ENCODE results near the gene LGALS3BP. TPM values are rescaled to one million over a fixed set of nuclear protein-coding genes. Genes with fewer than 3 reads are reported as not detected.

LGALS3BP gene
- total and polyA plus RNA-seq, 2 of the 13 experiments (the other 11 are each of a cell fraction or from before 2014, with no cell fraction given): 137 to 332 TPM

DNA sequence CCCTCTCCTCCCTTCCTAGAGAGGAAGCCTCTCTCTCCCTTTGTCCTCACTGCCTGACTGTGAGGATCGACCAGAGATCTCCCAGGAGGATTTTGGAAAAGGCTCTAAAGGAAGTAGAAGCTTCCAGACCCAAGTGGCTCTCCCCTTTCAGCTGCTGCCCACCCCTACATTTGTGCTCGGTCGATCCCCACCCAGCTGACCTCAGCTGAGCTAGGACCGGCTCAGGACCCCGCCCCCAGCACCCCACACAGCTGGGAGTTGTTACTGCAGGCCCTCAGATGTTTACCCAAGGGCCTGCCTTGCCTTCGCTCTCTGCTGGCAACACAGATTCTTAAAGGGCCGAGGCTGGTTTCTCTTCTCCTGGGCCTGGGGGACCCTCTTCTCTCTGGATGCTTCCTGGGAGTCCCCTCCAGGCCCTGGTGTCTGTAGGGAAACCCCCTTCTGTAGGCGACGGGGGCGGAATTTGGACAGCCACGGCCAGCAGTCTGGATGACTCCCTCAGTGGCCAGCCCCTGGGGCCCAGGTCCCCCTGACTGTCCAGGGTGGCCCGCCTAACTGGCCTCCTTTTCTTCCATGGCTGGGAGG, 27.7 kb downstream of the LGALS3BP start (continued):
- TF ChIP-seq TFDP1 (CRISPR knock-in tag; IDR thresholded peaks at IDR 0.05; ENCODE audit: borderline replicate concordance) (no peak), SMYD3 (CRISPR knock-in tag; IDR thresholded peaks at IDR 0.05) (no peak), ZSCAN30 (CRISPR knock-in tag; IDR thresholded peaks at IDR 0.05) (no peak), NR2F1 (CRISPR knock-in tag; IDR thresholded peaks at IDR 0.05) (no peak), ZSCAN29 (CRISPR knock-in tag; conservative IDR thresholded peaks at IDR 0.05) (no peak), CEBPZ (IDR thresholded peaks at IDR 0.05; ENCODE audit: low read length) (no peak), GLMP (CRISPR knock-in tag; IDR thresholded peaks at IDR 0.05; ENCODE audit: borderline replicate concordance) (no peak), RAD51 (IDR thresholded peaks at IDR 0.05; ENCODE audit: borderline replicate concordance) (no peak), ZNF790 (CRISPR knock-in tag; IDR thresholded peaks at IDR 0.05; ENCODE audit: borderline replicate concordance) (no peak), NBN (conservative IDR thresholded peaks at IDR 0.05) (no peak), POLR2A (IDR thresholded peaks at IDR 0.05; ENCODE audit: insufficient read depth in 1 of 2, low read depth in 2 of 2, low read length in 2 of 2) (no peak), ZNF30 (CRISPR knock-in tag; IDR thresholded peaks at IDR 0.05) (no peak), ATF7-NPFF (CRISPR knock-in tag; IDR thresholded peaks at IDR 0.05; ENCODE audit: low read depth) (0 out of 2 replicates have a peak, but pooled peaks have one; percentile 44), ZNF562 (CRISPR knock-in tag; IDR thresholded peaks at IDR 0.05; ENCODE audit: borderline replicate concordance) (no peak), SP140L (CRISPR knock-in tag; IDR thresholded peaks at IDR 0.05; ENCODE audit: borderline replicate concordance) (no peak), MATR3 (CRISPR knock-in tag; IDR thresholded peaks at IDR 0.05) (no peak), NFE2L2 (IDR thresholded peaks at IDR 0.05; ENCODE audit: low read length) (no peak), ZNF253 (CRISPR knock-in tag; IDR thresholded peaks at IDR 0.05; ENCODE audit: borderline replicate concordance) (no peak), TAF15 (IDR thresholded peaks at IDR 0.05; ENCODE audit: low read depth, low read length, poor library complexity, severe bottlenecking) (no peak), ZKSCAN5 (CRISPR knock-in tag; IDR thresholded peaks at IDR 0.05) (no peak), SMARCE1 (IDR thresholded peaks at IDR 0.05; ENCODE audit: borderline replicate concordance) (no peak), MTERF4 (CRISPR knock-in tag; IDR thresholded peaks at IDR 0.05) (no peak), HHEX (CRISPR knock-in tag; IDR thresholded peaks at IDR 0.05) (no peak), ZNF264 (CRISPR knock-in tag; IDR thresholded peaks at IDR 0.05) (no peak)
- TF ChIP-seq, protein P1, sequence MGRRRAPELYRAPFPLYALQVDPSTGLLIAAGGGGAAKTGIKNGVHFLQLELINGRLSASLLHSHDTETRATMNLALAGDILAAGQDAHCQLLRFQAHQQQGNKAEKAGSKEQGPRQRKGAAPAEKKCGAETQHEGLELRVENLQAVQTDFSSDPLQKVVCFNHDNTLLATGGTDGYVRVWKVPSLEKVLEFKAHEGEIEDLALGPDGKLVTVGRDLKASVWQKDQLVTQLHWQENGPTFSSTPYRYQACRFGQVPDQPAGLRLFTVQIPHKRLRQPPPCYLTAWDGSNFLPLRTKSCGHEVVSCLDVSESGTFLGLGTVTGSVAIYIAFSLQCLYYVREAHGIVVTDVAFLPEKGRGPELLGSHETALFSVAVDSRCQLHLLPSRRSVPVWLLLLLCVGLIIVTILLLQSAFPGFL (CRISPR knock-in tag; IDR thresholded peaks at IDR 0.05): no peak

Data from HepG2 (cell line).